GM03348 (cell line): ENCODE results near the gene PDZK1IP1.
"Not testable (repeated sequence)": the region's sequence is repeated elsewhere in the genome, so short reads cannot be mapped to it uniquely, and the experiment has no call there.

ENCODE experiments used
- DNase-seq: peaks from one replicate; pipeline ENCODE4 v3.0.0; 2012; ENCODE audit warnings: low spot score

PDZK1IP1 gene

DNA sequence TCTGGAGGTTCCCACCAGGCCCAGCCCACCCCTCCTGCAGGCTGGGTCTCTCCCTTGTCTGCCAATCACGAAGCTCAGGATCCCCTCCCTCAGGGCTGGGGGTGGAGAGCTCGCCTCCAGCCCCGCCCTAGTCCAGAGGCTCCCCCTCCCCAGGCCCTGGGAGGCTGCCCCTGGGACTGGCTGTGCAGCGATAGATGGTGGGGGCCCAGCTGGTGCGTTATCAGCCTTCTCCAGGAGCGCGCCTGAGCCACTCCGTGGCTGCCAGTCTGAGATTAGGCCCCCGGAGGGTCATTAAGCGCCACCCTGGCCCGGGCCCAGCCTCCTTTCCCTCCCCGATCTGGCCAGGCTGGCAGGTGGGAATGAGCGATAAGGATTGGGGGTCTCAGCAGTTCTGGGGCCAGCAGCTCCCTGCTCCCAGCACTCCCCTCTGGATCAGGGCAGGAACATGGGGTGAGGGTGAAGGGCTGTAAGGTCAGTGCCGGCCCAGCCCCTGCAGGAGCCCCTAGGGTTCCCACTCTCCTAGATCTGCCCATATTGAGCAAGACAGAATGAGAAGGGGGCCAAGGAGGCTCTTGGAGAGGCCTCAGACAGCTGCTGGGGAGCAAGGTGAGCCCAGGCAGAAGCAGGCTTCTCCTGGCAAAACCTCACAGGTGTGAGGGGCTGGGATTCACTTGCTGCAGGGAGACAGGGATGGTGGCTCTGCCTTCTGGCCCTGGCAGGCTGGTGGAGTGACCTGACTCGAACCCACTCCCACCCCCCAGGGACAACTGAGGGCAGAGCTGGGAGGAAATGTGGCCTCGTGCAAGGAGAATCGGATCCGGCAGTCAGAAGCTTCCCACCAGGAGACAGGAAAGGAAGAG lies 8.5 kb downstream of the PDZK1IP1 start:
- DNase-seq = no peak

GRCh38 chr1:47180603-47181094 lies 9.2 kb downstream of the PDZK1IP1 start:
- no peak for DNase-seq

DNA sequence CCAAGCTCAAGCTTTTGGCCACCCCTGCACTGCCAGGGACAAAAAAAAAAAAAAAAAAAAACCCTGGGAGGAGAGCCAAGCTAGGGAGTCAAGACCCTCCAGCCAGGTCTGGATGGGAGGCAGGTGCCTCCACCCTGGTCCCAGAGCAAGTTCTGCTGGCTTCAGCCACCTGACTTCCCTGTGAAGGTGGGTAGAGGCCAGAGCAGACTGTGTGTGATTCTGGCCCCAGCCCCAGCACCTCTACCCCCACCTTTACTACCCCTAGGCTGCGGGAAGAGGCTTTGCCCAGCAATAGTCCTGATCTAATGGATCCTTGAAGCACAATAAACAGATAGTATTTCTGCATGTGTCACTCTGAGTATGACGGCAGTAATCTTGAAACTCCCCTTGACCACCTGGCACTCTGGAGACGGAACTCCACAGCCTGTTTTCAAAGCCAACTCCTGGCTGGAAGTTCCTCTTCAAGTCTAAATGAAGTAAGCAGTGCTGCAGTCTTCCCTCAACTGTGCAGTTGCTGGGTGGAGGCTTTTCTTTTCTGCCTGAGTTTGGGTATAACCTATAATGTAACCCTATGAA lies 9.8 kb downstream of the PDZK1IP1 start:
- no peak for DNase-seq

DNA sequence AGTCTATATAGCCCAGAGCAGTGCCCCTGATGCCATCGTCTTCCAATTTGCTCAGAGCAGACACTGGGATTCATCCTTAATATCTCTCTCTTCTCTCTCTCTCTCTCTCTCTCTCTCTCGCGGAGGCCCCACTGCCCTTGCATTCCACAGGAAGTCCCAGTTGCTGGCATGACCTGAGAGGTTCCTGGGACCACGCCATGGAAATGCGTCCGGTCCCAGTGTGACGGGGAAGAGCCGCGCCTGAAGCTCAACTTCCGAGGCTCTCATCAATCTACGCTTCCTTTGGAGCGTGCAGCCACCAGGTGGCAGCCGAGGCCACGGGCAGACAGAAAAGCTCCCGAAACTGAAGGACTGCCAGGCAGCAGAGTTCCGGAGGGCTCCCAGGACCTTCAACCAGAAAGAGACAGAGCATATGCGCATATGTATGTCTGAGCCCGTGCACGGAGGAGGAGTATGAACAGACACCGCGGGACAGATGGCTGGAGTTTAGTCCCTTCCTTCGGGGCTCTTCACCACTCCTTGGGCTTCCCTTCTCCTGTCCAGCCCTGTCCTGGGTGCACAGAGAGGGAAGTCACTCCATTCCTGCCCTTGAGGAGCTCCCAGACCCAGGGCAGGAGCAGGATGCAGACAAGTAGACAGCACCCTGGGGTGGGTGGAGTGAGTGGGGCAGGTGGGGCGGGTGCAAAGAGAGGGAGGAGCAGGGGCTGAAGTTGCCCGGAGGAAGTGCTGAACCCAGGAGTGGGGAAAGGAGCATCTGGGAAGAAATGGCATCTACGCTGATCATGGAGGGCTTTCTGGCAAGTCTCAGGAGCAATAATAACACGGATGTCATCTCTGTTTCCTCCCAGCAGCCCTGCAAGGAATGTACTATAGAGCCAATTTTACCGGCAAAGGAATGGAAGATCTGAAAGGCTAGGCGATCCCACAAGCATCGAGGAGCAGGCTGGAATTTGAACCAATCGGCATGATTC lies 10.5 kb downstream of the PDZK1IP1 start:
- peak; percentile 96 for DNase-seq

DNA sequence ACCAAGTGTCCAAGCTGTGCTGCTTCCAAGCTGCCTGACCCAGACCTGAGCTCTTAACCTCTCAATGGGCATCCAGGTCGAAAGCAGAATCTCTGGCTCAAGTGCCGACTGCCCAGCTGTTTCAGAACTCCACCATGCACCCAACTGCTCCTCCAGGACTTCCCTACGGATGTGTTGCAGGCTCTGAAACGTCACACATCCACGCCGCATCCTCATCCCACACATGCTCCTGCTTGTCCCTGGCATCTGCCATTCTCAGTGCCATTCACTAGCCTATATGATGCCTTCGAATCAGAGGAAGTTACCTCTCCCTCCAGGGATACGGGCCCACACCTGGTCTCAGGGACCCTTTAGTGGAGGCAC lies 11.2 kb downstream of the PDZK1IP1 start:
- no peak for DNase-seq

DNA sequence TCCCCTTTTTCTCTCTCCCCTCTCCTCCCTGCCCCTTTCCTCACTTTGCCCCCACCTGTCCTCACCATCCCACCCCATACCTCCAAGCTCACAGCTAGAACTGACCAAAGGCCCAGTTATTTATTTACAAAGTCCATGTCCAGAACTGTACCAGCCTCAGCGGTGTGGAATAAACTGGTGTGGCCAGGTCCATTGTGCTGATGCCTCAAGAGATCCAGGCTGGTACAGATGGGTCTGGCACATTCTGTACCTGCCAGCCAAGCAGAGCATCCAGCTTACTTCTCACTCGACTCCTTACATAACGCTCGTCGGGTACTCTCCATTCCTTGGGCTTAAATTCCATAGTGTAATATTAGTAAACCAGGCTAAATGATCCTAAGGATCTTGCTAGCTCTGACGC lies 11.8 kb downstream of the PDZK1IP1 start:
- no peak for DNase-seq

GRCh38 chr1:47175227-47175934 lies 14.5 kb downstream of the PDZK1IP1 start:
- DNase-seq = peak; percentile 88

- DNase-seq = no peak
Observed at GRCh38 chr1:47174656-47175020, 15.2 kb downstream of the PDZK1IP1 start.

GRCh38 chr1:47172782-47173181 lies 17.1 kb downstream of the PDZK1IP1 start:
- no peak for DNase-seq

DNA sequence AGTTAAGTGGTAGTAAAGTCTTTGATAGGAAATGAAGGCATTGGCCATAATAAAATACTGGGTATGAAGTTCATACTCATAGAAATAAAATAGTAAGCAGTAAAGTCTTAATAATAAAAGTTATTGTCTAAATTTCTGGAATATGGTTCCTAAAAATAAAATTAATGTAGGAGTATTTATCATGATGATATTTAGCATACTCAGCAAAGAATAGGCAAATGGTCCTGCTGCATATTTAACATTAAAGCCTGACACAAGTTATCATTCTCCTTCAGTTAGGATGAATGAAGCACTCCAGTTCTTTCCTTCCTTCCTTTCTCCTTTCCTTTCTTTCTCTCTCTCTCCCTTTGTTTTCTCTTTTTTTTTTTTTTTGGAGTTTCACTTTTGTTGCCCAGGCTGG lies 25.3 kb downstream of the PDZK1IP1 start:
- no peak for DNase-seq

GRCh38 chr1:47161298-47162040 lies 28.4 kb downstream of the PDZK1IP1 start:
- DNase-seq = no peak

GRCh38 chr1:47160716-47161115 lies 29.1 kb downstream of the PDZK1IP1 start:
- DNase-seq = no peak

DNA sequence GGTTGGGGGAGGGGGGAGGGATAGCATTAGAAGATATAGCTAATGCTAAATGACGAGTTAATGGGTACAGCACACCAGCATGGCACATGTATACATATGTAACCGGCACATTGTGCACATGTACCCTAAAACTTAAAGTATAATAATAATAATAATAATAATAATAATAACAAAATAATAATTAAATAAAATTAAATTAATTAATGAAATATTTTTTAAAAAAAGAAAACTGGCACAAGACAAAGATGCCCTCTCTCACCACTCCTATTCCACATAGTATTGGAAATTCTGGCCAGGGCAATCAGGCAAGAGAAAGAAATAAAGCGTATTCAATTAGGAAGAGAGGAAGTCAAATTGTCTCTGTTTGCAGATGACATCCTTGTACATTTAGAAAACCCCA lies 31.9 kb downstream of the PDZK1IP1 start:
- DNase-seq = not testable (repeated sequence)

DNA sequence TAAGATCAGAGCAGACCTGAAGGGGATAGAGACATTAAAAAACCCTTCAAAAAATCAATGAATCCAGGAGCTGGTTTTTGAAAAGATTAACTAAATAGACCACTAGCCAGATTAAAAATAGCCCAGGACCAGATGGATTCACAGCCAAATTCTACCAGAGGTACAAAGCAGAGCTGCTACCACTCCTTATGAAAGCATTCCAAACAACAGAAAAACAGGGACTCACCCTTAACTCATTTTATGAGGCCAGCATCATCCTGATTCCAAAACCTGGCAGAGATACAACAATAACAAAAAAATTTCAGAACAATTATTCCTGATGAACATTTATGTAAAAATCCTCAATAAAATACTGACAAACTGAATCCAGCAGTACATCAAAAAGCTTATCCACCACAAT lies 33.4 kb downstream of the PDZK1IP1 start:
- DNase-seq = not testable (repeated sequence)

- DNase-seq = not testable (repeated sequence)
Observed at GRCh38 chr1:47149162-47149561, 40.7 kb downstream of the PDZK1IP1 start.

DNA sequence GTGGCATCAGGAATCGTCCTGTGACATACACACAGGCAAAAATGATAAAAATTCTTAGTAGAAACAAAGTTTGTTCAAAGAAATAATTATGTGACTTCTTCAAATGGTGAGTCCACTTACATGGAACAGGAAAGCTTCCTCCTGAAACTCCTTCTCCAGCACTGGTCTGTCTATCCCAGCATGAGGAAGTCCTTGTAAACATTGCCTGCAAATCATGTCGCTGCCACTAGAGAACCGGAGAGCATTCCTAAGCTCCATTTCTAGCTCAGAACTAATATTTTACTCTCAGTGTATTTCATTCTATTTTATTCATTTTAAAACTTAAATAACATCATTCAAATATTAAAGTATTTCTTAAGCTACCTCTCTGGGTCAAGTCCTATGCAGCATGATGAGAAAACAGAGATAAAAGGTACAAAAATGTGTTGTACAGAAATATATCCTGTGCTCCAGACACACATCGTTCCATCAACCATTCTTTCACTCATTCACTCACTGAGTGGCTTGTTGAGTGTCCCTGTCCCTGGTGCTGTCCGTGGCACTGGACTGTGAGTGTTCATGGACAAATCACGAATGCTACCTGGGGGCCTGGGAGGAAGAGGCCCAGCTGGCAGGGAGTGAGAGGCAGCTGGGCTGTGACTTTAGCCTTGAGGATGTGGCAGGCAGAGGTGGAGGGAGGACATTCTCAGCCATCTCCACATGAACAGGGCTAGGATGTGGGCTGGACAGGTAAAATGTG lies 42.6 kb downstream of the PDZK1IP1 start:
- DNase-seq = no peak

DNA sequence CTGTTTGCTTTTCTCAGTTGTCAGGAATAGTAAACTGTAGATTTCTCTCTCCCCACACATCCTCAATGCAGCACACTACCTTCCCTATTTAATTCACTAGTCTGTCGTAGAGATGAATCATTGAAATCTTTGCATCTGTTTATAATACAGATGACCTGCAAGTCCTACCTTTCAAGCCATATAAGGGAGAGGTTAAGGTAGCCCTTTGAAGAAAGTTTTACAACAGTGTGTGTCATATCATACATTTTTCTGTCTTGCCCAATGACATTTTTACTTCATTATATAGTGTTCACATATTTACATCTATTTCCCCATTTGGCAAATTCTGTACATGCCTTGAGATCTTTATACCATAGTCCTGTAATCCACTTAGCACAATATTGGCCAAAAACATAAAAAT lies 43.3 kb downstream of the PDZK1IP1 start:
- DNase-seq = not testable (repeated sequence)

GRCh38 chr1:47143654-47144053 lies 46.2 kb downstream of the PDZK1IP1 start:
- not testable (repeated sequence) for DNase-seq

GRCh38 chr1:47140358-47140757 lies 49.5 kb downstream of the PDZK1IP1 start:
- DNase-seq = not testable (repeated sequence)

GRCh38 chr1:47137925-47138615 lies 51.8 kb downstream of the PDZK1IP1 start:
- no peak for DNase-seq
